ENCODE measurements around the gene CTNNA3. TPM values are rescaled to one million over a fixed set of nuclear protein-coding genes. Genes with fewer than 3 reads are reported as not detected.

CTNNA3 gene
- total RNA-seq, 4 donors from 2014 or later: 0.04 to 0.19 (median 0.11) TPM

GRCh38 chr10:67114945-67115344 lies 581.0 kb downstream of the CTNNA3 start:
- intact Hi-C loops (cut with DNase I; ENCODE audit: low total_unique reads): no loop called here
- TF ChIP-seq CTCF (IDR thresholded peaks at IDR 0.05) (no peak), POLR2A (IDR thresholded peaks at IDR 0.05) (no peak)
- 67 to 76% methylated on average over 2 of the region's 2 CpGs for WGBS, 2 donors

GRCh38 chr10:67112765-67113164 lies 583.2 kb downstream of the CTNNA3 start:
- WGBS, 2 donors: 68 to 93% methylated on average over 1 of the region's 1 CpG
- H3K4me3 ChIP-seq (ENCODE audit: low read depth, poor library complexity, severe bottlenecking): no peak overlapping the region
- intact Hi-C loops (cut with DNase I; ENCODE audit: low total_unique reads): no loop called here
- DNase-seq (ENCODE audit: low spot score in 2 of 2): no peak
- TF ChIP-seq CTCF (IDR thresholded peaks at IDR 0.05) (no peak), POLR2A (IDR thresholded peaks at IDR 0.05) (no peak)

More at GRCh38 chr10:67114945-67115344, 581.0 kb downstream of the CTNNA3 start:
- H3K4me3 ChIP-seq (ENCODE audit: low read depth, poor library complexity, severe bottlenecking): no peak overlapping the region
- DNase-seq (ENCODE audit: low spot score in 2 of 2): no peak

- intact Hi-C loops (cut with DNase I; ENCODE audit: low total_unique reads): no loop called here
- no peak overlapping the region for H3K4me3 ChIP-seq (ENCODE audit: low read depth, poor library complexity, severe bottlenecking)
- no peak for TF ChIP-seq CTCF (IDR thresholded peaks at IDR 0.05)
- no peak for TF ChIP-seq POLR2A (IDR thresholded peaks at IDR 0.05)
- no peak for DNase-seq (ENCODE audit: low spot score in 2 of 2)
These were observed 585.7 kb downstream of the CTNNA3 start for GRCh38 chr10:67110286-67110685.

- intact Hi-C loops (cut with DNase I; ENCODE audit: low total_unique reads): no loop called here
- DNase-seq (ENCODE audit: low spot score in 2 of 2): no peak
- no peak for TF ChIP-seq POLR2A (IDR thresholded peaks at IDR 0.05)
- no peak for TF ChIP-seq CTCF (IDR thresholded peaks at IDR 0.05)
- WGBS, 2 donors: 72 to 85% methylated on average over 3 of the region's 3 CpGs
- no peak overlapping the region for H3K4me3 ChIP-seq (ENCODE audit: low read depth, poor library complexity, severe bottlenecking)
These were observed 588.3 kb downstream of the CTNNA3 start for GRCh38 chr10:67107670-67108069.

GRCh38 chr10:67100951-67101350 lies 595.0 kb downstream of the CTNNA3 start:
- DNase-seq (ENCODE audit: low spot score in 2 of 2): no peak
- 54 to 59% methylated on average over 3 of the region's 3 CpGs for WGBS, 2 donors
- intact Hi-C loops (cut with DNase I; ENCODE audit: low total_unique reads): no loop called here
- TF ChIP-seq POLR2A (IDR thresholded peaks at IDR 0.05): no peak
- TF ChIP-seq CTCF (IDR thresholded peaks at IDR 0.05): no peak
- H3K4me3 ChIP-seq (ENCODE audit: low read depth, poor library complexity, severe bottlenecking): no peak overlapping the region

GRCh38 chr10:67098461-67098860 lies 597.5 kb downstream of the CTNNA3 start:
- 60 to 63% methylated on average over 2 of the region's 2 CpGs for WGBS, 2 donors
- DNase-seq (ENCODE audit: low spot score in 2 of 2): no peak
- intact Hi-C loops (cut with DNase I; ENCODE audit: low total_unique reads): no loop called here
- TF ChIP-seq POLR2A (IDR thresholded peaks at IDR 0.05): no peak
- TF ChIP-seq CTCF (IDR thresholded peaks at IDR 0.05): no peak
- no peak overlapping the region for H3K4me3 ChIP-seq (ENCODE audit: low read depth, poor library complexity, severe bottlenecking)

Measured in lower leg skin (tissue), 4 donors.